Gastroesophageal sphincter (tissue), 4 donors: ENCODE results near the gene SLC7A6. TPM values are rescaled to one million over a fixed set of nuclear protein-coding genes. Genes with fewer than 3 reads are reported as not detected.
A peak's percentile ranks its signal among the peaks of the same experiment; 100 is the strongest.

Experiments used
- ATAC-seq: fragments of 150-250 bp; one replicate; pipeline ENCODE4 v1.9.1; 2016; ENCODE audit warnings: mild to moderate bottlenecking, moderate library complexity
- H3K27ac ChIP-seq, 4 donors: fragments of 200-600 bp; sonication (generic) in 3 of 4; 1 replicate in 3 of 4; 2 replicates in 1 of 4; pipeline ENCODE4 v1.5.1; 2016 to 2019
- H3K27me3 ChIP-seq: fragments of 200-600 bp; sonication (generic); one replicate; pipeline ENCODE4 v1.5.1; 2019
- H3K36me3 ChIP-seq, 2 donors: fragments of 200-600 bp; sonication (generic); one replicate each; pipeline ENCODE4 v1.5.1; 2019; ENCODE audit warnings: control low read depth in 1 of 2
- H3K4me1 ChIP-seq, 3 donors: fragments of 200-600 bp; sonication (generic); 1 replicate in 2 of 3; 2 replicates in 1 of 3; pipeline ENCODE4 v1.5.1; 2016 to 2019; ENCODE audit warnings: control low read depth in 2 of 3
- H3K4me3 ChIP-seq, 2 donors: fragments of 200-600 bp; sonication (generic); one replicate each; pipeline ENCODE4 v1.5.1; 2019; ENCODE audit warnings: mild to moderate bottlenecking in 1 of 2, moderate library complexity in 1 of 2
- H3K9me3 ChIP-seq, 3 donors: fragments of 200-600 bp; sonication (generic); one replicate each; pipeline ENCODE4 v1.5.1; 2017 to 2019; ENCODE audit warnings: control low read depth in 2 of 3
- CTCF ChIP-seq, 4 experiments: fragments of 200-600 bp in 2 of 4; fragments of 450-650 bp in 2 of 4; sonication (generic) in 1 of 4; IDR thresholded peaks; one replicate each; pipeline ENCODE4 v1.5.1; 2017 to 2019; ENCODE audit warnings: antibody characterized with exemption in 4 of 4, mild to moderate bottlenecking in 2 of 4, moderate library complexity in 2 of 4
- EP300 ChIP-seq: sonication (generic); formaldehyde crosslinking; IDR thresholded peaks from one replicate; pipeline ENCODE4 v1.6.1; 2017; ENCODE audit warnings: antibody characterized with exemption, mild to moderate bottlenecking
- POLR2A ChIP-seq, 2 donors: fragments of 450-650 bp; IDR thresholded peaks; one replicate each; pipeline ENCODE4 v1.6.1; 2017; ENCODE audit warnings: antibody characterized with exemption in 2 of 2, mild to moderate bottlenecking in 2 of 2, moderate library complexity in 1 of 2
- POLR2AphosphoS5 ChIP-seq: sonication (generic); formaldehyde crosslinking; IDR thresholded peaks from one replicate; pipeline ENCODE4 v1.6.1; 2017; ENCODE audit warnings: antibody characterized with exemption
- WGBS, 2 donors: methylation state at CpG; one replicate each; pipeline ENCODE4 v1.1.5; 2018; ENCODE audit warnings: low coverage in 1 of 2; 5-methylcytosine and 5-hydroxymethylcytosine counted together
- total RNA-seq, 4 donors: library from RNA; depleted of rRNA; stranded (reverse); fragments of >200 nt; gene quantifications; one replicate each; pipeline ENCODE4 v1.1.0, GENCODE V29; 2016

Gene SLC7A6
- 10 to 100 TPM; 19.1 to 51.5 (median 33.7) TPM for total RNA-seq

DNA sequence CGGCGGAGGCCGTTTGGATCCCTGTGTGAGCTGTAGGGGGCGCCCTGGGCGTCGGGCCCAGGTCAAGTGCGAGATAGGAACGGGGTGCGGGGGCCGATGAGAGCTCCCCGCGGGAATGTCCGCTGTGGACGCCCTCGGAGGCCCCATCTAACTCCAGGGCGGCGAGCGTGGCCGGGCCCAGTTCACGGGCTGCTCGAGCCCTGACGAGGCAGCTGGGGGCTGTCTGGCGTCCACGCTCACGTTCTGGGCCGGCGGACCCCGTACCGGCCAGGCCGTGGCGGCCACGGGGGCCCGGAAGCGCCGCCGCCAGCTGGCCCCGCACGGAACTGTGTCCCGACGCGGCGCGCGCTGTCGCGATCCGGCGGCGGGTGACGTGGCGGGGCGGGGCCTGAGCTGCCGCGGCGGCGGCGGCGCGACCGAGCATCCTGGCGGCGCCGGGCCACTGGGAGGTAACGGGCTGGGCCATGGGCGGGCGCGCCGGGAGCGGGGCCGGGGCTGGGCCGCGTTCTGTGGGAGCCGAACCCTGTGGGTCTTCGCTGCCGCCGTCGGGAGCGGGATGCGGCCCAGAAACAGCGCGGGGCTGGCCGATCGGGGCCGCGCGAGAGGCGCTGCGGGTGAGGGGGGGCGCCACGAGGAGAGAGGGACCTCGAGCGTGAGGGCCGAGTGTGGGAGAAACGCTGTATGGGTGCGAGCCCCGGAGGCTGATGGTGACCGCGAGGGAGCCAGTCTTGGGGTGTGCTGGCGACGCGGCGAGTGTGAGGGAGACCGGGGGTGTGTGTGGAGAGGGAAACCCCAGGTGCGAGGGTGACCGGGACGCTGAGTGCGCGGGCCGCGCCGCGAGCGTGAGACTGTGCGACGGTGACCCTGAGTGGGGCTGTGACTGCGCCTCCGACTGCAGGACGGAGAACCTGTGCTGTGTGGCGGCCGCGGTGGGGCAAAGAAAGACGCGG is at the start of gene SLC7A6:
SLC7A6 (plus strand) TSS at position 399 of the 950 bp plus-strand sequence. CDS start 10,201 bp downstream, outside the sequence.
- Histone ChIP-seq H3K4me3 (peak within 1 kb of the TSS; percentile 66 to 91), H3K27ac (peak within 1 kb of the TSS; percentile 82 to 98 (median 97)), H3K36me3 (peaks cover 0 to 18% of the 10 kb centered on the region in 2 donors), H3K4me1 (peaks cover 0 to 60% (median 15%) of the 10 kb centered on the region in 3 donors), H3K27me3 (no peaks in the 10 kb centered on the region), H3K9me3 (no peaks in the 10 kb centered on the region)
- WGBS, 2 donors: 0% methylated on average over 1 to 12 of the region's 123 CpGs
- ATAC-seq: peak; percentile 88
- TF ChIP-seq CTCF (IDR thresholded peaks at IDR 0.05) (peak in 3 of 4 experiments; percentile 59 to 80 (median 71)), POLR2A (IDR thresholded peaks at IDR 0.05) (peak; percentile 59 to 82), EP300 (no peak), POLR2AphosphoS5 (peak; percentile 53)

GRCh38 chr16:68214726-68215125 is 49.6 kb upstream of the SLC7A6 start:
- Histone ChIP-seq H3K9me3 (no peaks in the 10 kb centered on the region), H3K4me3 (no peak overlapping the region), H3K27ac (no peak overlapping the region), H3K36me3 (peaks cover 0 to 6% of the 10 kb centered on the region in 2 donors), H3K4me1 (no peaks in the 10 kb centered on the region), H3K27me3 (no peaks in the 10 kb centered on the region)
- 65 to 67% methylated on average over 1 to 3 of the region's 3 CpGs for WGBS, 2 donors
- ATAC-seq: no peak
- TF ChIP-seq EP300: no peak
- TF ChIP-seq CTCF (IDR thresholded peaks at IDR 0.05): no peak
- TF ChIP-seq POLR2AphosphoS5: no peak
- TF ChIP-seq POLR2A (IDR thresholded peaks at IDR 0.05): no peak

DNA sequence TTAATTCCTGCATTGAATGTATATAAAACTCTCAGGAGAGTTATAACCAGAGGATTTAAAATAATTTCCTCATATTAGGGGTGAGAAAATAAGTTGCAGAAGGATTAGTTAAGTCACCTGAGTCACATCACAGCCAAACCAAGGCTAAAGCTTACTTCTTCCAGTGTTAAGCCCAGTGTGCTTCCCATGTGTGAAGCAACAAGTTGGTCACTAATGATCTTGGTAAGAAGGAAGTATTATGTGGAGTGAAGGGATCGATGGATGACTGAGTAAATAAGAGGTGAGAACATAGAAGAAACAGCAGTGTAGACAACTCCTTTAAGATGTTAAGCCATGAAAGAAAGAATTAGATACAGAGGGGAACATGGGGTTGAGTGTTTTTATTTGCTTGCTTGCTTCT is 49.0 kb upstream of the SLC7A6 start:
- Histone ChIP-seq H3K4me3 (no peak overlapping the region), H3K36me3 (peaks cover 0 to 6% of the 10 kb centered on the region in 2 donors), H3K9me3 (no peaks in the 10 kb centered on the region), H3K4me1 (no peaks in the 10 kb centered on the region), H3K27ac (no peak overlapping the region), H3K27me3 (no peaks in the 10 kb centered on the region)
- no peak for ATAC-seq
- 87% methylated on average over 1 of the region's 1 CpG; no CpG with 5 or more reads in 1 of the 2 donors for WGBS, 2 donors
- TF ChIP-seq EP300 (no peak), POLR2A (IDR thresholded peaks at IDR 0.05) (no peak), POLR2AphosphoS5 (no peak), CTCF (IDR thresholded peaks at IDR 0.05) (no peak)

DNA sequence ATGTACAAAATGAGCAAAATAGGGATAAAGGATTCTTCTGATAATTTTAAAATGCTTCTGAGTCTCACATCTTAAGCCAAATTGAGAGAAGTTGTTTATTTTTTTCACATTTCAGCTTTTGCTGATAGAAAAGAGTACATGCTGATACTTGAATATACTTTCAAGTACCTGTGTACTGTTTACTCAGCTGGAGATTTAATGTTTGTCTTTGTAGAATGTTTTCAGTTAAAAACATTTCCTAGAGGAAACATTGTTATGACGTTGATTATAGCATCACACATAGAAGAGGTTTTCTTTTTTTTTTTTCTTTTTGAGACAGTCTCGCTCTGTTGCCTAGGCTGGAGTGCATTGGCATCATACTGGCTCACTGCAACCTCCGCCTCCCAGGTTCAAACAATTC is 48.1 kb upstream of the SLC7A6 start:
- TF ChIP-seq POLR2AphosphoS5: no peak
- TF ChIP-seq EP300: no peak
- no peak for TF ChIP-seq CTCF (IDR thresholded peaks at IDR 0.05)
- TF ChIP-seq POLR2A (IDR thresholded peaks at IDR 0.05): no peak
- Histone ChIP-seq H3K4me1 (no peaks in the 10 kb centered on the region), H3K4me3 (no peak overlapping the region), H3K27me3 (no peaks in the 10 kb centered on the region), H3K9me3 (no peaks in the 10 kb centered on the region), H3K27ac (no peak overlapping the region), H3K36me3 (peaks cover 0 to 6% of the 10 kb centered on the region in 2 donors)
- 88 to 92% methylated on average over 2 to 3 of the region's 3 CpGs for WGBS, 2 donors
- ATAC-seq: no peak
